Bone marrow (tissue), 2 donors: Measurements from ENCODE around the gene FAAH2.
"Not testable (repeated sequence)": the region's sequence is repeated elsewhere in the genome, so short reads cannot be mapped to it uniquely, and the experiment has no call there.

Experiments
- DNase-seq, 2 donors: peaks; one replicate each; lab custom pipeline; 2025; lab: John Stamatoyannopoulos, UW

FAAH2 gene

GRCh38 chrX:57394162-57394561 is 107.7 kb downstream of the FAAH2 start:
- not testable (repeated sequence) for DNase-seq

- DNase-seq: not testable (repeated sequence)
These were observed 116.7 kb downstream of the FAAH2 start for GRCh38 chrX:57403191-57403590.

GRCh38 chrX:57406149-57406548 is 119.6 kb downstream of the FAAH2 start:
- DNase-seq: no peak

DNA sequence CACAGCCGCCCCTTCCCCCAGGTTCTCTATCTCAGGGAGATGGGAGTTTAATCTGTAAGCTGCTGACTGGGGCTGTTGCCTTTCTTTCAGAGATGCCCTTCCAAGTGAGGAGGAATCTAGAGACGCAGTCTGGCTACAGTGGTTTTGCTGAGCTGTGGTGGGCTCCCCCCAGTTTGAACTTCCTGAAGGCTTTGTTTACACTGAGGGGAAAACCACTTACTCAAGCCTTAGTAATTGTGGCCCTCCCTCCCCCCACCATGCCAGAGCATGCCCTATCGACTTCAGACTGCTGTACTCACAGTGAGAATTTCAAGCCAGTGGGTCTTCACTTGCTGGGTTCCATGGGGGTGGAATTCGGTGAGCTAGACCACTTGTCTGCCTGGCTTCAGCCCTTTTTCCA is 131.3 kb downstream of the FAAH2 start:
- DNase-seq: no peak

GRCh38 chrX:57422289-57422688 is 135.8 kb downstream of the FAAH2 start:
- no peak for DNase-seq

DNA sequence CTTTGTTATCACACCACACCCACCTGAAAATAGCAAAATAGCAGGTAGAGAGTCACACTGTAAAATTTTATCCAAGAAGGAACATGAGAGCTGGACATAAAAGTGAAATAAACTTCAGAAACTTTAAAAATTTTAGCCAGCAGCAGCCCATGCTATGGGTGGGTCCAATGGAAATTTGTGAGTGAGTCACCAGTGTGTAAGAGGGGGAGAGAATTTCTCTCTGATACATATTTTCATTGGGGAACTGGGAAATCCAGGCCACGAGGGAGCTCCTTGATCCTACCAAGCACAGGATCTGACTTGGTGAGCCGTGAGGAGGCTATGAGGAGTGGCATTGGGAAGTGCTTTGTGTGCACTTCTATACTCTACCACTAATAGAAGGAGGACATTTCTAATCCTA is 136.3 kb downstream of the FAAH2 start:
- DNase-seq: no peak

- no peak for DNase-seq
These were observed 158.6 kb downstream of the FAAH2 start for GRCh38 chrX:57445076-57445475.

DNA sequence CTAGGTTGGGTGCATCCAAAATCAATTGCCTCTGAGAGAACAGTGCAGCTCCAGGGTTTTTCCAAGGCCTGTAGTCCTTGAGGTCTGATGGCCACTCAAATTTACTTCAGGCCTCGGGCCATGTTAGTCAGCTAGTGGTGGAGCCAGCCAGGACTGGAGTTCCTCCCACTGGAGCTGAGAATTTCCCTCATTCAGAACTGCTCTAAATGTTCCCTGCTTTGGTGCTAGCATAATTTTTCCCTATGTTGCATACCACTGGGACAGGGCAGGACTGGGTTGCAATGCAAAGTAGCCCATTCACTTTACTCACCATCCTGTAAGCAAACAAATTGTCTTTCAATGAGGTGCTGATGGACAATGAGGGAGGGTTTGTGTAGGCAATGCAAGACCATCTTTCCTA is 159.3 kb downstream of the FAAH2 start:
- DNase-seq: no peak

DNA sequence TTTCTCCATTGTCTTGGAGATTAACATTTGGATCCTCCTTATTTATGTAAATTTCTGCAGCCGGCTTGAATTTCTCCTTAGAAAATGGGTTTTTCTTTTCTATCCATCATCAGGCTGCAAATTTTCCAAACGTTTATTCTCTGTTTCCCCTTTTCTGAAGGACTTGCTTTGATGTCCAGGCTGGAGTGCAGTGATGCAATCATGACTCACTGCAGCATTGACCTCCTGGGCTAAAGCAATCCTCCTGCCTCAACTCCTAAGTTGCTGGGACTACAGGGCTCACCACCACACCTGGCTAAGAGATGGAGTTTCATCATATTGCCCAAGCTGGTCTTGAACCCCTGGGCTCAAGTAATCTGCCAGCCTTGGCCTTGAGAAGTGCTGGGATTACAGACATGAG is 161.3 kb downstream of the FAAH2 start:
- DNase-seq: no peak

DNA sequence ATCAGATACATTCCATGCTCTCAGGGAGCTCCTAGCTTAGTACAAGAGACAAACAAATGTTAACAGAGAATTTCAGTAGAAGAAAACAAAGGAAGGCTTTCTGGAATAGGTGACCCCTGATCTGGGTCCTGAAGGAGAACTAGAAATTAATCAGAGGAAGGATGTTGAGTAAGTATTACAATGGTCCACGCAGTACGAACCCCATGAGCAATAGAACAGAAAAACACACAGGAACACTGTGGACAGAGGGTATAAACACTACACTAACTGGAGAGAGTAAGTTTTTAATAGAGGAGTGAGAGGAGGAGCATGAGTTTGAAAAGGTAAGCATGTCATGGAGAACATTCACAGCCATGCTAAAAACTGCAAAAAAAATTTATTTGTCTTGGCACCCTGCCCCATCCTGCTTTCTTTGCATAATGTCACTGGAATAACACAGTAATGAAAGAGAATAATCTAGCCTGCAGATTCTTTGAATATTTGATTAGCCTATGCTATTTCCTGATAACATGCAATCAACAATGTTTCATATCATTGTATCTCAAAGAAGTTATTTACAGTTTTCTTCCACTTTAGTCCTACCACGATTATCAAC is 165.0 kb downstream of the FAAH2 start:
- DNase-seq: no peak

GRCh38 chrX:57453901-57454300 is 167.4 kb downstream of the FAAH2 start:
- DNase-seq: no peak

- DNase-seq: no peak
These were observed 195.0 kb downstream of the FAAH2 start for GRCh38 chrX:57481514-57481913.

- no peak for DNase-seq
These were observed 230.0 kb downstream of the FAAH2 start for GRCh38 chrX:57516491-57516890.

GRCh38 chrX:57519578-57520118 is 233.1 kb downstream of the FAAH2 start:
- DNase-seq: no peak

DNA sequence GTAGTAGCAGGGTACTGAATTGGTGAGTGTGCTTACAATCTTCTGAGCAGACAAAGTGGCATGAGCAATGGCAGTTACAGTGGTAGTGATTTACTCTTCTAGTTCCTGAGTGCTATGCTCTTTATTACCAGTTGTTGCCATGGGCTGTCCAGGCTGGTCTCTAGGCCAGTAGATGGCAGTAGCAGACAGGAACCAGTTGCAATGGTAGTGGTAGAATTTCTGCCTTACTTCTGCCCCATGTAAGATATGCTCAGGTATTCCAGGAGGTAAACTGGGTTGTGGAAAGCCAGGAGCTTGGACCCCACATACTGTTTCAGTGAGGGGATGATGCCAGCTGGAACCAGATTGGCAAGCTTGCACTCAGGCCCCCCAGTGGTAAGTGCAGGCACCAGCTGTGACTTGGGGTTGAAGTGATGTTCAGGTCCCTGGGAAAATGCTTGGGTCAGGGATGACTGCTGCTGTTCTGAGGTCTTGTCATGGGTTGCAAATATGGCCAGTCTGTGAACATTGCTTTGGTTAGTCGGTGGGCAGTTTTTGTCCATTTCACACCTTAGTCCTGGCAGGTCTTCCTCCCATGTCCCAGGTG is 242.3 kb downstream of the FAAH2 start:
- no peak for DNase-seq
